NCI-H2227 treated with DMSO at 0.1 percent for 48 hours (cell line): ENCODE data around the gene NUP93.

Experiments
- DNase-seq: peaks from one replicate; lab custom pipeline; 2025; lab: John Stamatoyannopoulos, UW

Gene NUP93

DNA sequence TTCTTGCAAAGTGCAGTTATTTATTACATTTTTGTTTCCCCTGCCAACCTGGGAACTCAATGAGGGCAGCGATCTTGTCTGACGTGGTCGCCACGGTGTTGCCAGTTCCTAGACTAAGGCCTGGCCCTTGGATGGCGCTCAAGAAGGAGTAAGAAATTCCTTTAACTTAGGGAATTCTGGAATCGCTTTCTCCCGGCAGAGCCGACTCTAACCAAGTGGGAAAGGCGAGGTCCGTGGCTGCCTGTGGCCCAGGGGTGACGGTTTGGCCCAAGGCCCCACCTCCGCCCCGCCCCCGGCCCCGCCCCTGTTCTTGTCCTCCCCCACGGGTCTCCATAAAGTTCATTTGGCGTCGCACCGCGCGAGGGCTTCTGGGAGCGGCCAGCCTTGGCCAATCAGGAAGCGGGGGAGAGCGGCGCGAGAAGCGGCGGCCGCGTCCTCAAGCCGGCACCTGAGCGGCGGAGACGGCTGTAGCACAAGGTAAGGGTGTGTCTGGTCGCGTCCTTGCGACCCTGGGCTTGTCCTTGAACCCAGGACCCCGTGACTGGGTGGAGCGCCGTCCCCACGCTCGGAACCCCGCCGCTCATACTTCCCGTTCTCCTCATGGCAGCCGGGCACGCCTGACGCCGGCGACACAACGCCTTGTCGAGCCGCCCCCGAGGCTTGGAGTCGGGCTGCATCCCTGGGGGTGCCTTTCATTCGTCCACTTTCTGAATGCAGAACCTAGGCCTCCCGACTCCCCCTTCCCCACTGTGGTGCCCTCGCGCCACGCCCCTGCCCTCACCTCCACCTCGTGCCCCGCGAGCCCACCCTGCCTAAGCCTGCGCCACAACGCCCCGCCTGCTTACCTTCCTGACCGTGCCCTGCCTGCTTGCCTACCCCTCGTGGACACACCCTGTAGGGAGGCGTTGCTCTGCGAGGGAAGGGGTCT, at the start of gene NUP93:
TSS of gene NUP93 (plus strand) at position 395 of the 928 bp plus-strand sequence. CDS start 18,119 bp downstream, outside the sequence.
- DNase-seq, result peak; percentile 77

- DNase-seq, result peak; percentile 78
Observed at GRCh38 chr16:56681939-56682702, 47.8 kb upstream of the NUP93 start, which contains the start of gene MT1X. MT1X (plus strand) TSS chr16:56682470; CDS start chr16:56682541, 71 bp downstream.

GRCh38 chr16:56682703-56683397, 47.1 kb upstream of the NUP93 start:
- DNase-seq, result no peak

DNA sequence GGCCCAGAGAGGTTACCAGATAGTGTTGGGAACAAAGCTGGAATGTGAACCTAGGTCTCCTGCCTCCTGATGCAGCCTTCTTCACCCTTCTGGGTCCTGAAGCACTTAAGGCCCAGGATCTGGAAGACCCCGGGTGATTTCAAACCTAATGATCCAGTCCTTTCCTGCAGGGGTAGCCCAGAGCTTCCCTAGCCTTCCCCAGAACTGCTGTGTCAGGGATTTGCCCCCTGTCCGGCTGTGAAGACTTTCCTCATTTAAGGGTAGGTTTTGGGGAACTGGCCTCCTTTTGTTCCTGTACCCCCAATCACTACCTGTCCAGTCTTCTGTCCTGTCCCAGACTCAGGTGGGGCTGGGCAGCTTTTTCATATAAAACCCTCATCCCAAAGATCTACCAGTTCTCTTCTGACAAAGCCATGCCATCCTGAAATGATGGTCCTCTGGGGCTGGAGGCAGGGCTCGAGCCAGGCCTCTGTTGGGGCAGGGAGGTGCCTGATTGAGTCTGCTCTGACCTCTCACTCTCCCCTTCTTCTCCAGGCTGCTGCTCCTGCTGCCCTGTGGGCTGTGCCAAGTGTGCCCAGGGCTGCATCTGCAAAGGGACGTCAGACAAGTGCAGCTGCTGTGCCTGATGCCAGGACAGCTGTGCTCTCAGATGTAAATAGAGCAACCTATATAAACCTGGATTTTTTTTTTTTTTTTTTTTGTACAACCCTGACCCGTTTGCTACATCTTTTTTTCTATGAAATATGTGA, 46.3 kb upstream of the NUP93 start:
- no peak for DNase-seq

DNA sequence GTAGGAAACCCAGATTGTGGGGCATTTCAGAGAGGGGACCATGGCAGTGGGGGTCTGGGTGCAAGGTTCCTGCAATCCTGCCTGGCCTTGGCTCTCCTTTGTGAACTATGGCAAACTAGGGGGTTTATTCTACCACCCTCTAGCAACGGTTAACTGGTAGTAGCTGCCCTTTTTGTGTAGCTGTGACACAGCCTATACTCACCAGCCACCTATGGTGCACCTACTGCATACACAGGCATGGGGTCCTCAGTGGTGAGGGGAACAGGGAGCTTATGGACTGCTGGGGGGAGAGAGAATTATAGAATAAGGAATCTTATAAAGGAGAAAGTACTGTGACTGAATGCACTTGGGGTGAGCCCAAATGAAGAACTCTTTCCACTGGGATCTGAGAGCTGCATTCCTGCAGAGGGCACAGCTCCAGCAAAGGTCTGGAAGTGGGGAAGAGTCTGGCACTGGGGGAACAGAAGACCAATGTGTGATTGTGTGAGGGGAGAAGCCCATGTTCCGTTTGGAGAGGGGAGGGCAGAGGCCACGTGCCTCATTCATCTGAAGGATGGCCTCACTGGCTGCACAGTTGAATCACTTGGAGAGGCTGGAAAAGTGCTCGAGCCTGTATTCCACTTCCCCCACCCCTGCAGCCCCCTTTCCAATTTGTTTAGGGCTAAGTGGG, 45.5 kb upstream of the NUP93 start:
- DNase-seq, result no peak

DNA sequence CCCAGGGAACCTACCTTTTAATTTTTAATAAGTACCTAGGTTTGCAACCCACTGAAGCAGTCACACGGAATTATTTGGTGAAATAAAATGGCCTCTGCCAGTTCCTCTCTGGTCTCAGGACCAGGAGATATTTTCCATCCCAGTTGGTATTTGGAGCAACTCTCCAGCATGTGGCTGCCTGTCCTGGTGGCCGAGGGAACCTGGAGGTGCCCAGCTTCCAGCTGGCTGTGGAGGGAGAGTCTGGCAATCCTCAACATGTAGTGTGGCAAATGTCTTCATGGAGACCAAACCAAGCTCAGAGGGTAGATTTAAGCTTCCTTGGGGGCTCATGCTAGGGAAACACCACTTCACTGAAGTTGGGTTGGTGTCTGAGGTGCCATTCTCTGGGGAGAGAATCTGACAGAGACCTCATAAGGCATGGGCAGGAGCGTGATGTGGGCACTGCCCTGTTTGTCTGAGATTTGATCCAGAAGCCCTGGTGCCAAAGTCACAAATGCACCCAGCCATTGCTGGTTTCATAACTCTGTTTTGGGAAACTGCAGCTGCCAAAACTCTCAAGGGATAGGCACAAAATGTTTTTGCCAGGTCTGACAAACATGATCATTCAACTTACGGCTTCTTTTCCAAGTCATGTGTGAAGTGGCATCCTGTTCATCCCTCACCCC, 44.9 kb upstream of the NUP93 start:
- DNase-seq, result no peak

DNA sequence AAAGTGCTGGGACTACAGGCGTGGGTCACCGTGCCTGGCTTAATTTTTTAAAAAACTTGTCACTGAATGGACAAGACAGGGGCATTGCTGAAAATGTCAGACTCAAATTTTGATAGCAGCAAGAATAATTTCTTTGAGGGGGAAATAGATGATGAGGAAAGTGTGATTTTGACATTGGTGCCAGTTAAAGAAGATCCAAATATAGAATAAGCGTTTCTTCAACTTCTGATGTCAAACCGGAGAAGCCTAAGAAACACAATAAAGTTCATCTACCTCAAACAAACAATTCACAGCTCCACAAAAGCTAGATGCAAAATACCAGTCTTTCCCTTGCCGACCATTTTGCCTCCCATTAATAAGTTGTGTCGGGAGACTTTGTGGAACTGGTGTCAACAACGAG, 43.2 kb upstream of the NUP93 start:
- no peak for DNase-seq

DNA sequence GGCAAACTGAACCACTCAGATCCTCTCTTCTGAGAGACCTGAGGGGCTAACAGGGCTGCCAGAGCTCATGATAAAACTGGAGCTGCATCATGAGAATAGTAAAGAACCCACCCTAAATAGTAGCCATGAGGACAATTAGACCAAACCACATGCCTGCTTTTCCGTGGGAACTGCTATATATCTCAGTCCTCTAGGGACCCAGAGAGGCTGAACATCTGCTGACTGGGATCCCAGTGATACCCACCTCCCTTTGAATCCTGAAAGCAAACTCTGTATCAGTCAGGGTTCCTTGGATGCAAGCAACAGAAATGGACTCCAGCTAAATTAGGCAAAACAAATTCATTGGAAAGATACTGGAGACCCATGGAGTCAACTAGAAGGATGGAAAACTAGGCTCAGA, 41.2 kb upstream of the NUP93 start:
- DNase-seq, result no peak

DNA sequence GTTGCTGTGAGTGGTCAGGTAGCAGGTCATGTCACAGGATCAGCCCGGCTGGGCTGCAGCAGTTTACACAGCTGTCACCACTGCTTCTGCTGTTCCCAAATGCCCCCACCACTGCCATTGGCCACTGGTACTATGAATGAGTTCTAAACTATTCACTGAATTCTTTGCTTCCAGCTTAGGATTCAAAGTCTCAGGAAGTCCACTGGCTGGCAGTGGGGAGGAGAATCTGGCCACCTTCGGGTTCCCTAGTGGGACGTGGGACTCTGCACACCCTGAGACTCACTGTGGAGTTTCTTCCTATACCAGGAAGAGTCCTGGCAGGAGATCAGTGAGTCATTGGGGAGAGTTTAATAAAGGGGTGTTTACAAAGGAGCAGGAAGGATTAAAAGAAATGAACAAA, 40.8 kb upstream of the NUP93 start:
- no peak for DNase-seq

- DNase-seq, result no peak
Observed at GRCh38 chr16:56690420-56691122, 39.4 kb upstream of the NUP93 start.

GRCh38 chr16:56691885-56692284, 38.0 kb upstream of the NUP93 start:
- no peak for DNase-seq

DNA sequence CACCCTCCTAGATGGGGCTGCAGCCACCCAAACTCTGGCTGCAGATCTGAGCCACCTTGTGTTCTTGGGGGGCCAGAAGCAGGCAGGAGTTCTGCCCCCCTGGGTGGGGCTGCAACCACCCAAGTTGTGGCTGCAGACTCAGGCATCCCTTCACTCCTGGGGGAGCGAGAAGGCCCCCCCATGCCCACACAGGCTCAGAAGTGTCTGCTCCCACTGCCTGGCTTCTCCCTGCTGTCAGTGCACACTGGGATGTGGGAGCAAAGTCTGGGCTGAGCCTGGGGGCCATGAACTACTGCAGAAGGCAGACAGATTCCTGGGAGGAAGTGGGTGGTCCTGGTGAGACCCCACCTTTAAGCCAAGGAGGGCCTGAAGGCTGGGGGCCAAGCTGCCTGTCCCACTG, 34.7 kb upstream of the NUP93 start:
- no peak for DNase-seq

- no peak for DNase-seq
Observed at GRCh38 chr16:56697456-56698155, 32.3 kb upstream of the NUP93 start.

- DNase-seq, result no peak
Observed at GRCh38 chr16:56700195-56700594, 29.7 kb upstream of the NUP93 start.

GRCh38 chr16:56700631-56701030, 29.3 kb upstream of the NUP93 start:
- DNase-seq, result no peak

GRCh38 chr16:56701534-56701933, 28.4 kb upstream of the NUP93 start:
- no peak for DNase-seq

GRCh38 chr16:56702836-56703235, 27.1 kb upstream of the NUP93 start:
- DNase-seq, result no peak

GRCh38 chr16:56708525-56709442, 21.1 kb upstream of the NUP93 start:
- no peak for DNase-seq
